HG03025 (cell line): ENCODE data around the gene NAGA.
"Not testable (repeated sequence)": the region's sequence is repeated elsewhere in the genome, so short reads cannot be mapped to it uniquely, and the experiment has no call there.

Source experiments
- ATAC-seq: cut with Tn5 transposase; IDR thresholded peaks from one replicate; pipeline ENCODE4 v1.9.1; 2021; ENCODE audit warnings: mild to moderate bottlenecking, moderate library complexity; ENCODE audit not compliant: unreplicated experiment, low FRiP score

The NAGA gene

GRCh38 chr22:42076764-42077485 is 6.3 kb upstream of the NAGA start:
- ATAC-seq, result no peak

DNA sequence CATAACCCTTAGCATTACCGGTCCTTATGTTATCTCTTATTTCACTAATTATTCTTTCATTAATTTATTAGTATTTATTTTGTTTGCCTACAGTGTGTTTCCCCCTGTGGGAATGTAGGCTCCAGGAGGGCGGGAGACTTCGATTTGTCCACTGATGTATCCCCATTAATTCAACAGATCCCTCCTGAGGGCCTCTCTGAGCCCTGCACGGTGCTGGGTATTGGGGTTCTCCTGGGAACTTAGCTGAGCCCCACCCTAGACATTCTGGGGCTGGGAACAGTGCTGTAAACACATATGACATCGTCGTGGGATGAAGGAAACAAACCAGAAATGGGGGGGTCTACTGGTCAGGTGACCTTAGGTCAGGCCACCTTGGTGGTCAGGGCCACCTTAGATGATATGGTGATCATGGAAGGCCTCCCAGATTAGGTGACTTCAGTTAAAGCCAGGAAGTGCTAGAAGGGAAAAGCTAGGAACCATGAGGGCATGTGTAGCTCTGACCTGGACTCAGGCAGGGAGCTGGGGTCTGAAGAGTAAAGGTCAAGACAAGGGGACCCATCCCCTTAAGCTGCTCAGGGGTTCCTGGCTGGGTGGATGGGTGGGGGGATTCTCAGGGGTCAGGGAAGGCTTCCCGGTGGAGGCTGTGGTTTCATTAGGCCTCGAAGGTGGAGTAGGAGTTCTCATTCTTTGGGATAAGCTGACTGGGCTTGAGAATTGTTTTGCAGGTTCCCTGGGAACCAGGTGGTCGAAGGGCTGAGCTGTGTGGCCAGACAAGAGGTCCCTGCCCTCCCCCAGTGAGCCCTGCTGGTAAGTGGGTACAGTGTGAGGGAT is 4.4 kb upstream of the NAGA start:
- no peak for ATAC-seq

GRCh38 chr22:42074132-42074811 is 3.7 kb upstream of the NAGA start, which contains the start of gene PHETA2:
PHETA2 (plus strand) TSS chr22:42074248; CDS start chr22:42077294, 3,046 bp downstream.
- no peak for ATAC-seq

DNA sequence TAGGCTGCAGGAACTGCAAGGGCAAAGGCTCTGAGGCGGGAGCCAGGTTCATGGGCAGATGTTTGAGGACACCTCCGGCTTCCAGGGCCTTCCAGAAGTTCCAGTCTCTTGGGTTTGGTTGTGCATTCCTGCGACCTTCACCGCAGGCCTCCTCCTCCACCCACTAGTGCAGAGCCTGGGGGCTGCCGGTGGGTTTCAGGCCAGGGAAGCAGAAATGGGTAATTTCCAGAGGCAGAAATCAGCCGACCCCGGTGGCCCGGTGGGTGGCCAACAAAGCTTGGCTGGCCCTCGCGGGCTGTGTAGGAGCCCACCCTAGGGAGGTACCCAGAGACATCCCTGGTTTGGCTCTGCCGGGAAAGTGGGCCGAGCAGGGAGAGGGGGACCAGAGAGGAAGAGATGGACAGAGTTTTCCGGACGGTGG is 3.0 kb upstream of the NAGA start:
- ATAC-seq, result no peak

- no peak for ATAC-seq
These were observed 2.2 kb upstream of the NAGA start for GRCh38 chr22:42072606-42073330.

DNA sequence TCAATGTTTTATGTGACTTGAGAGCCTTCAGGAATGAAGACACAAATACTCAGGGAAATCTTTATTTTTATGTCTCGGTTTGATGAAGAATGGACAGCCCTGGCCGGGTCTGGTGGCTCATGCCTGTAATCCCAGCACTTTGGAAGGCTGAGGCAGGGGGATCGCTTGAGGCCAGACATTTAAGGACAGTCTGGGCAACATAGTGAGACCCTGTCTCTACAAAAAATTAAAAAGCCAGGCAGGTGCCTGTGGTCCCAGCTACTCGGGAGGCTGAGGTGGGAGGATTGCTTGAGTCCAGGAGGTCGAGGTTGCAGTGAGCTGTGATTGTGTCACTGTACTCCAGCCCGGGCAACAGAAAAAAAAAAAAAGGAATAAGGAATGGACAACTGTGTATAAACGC is 896 bp upstream of the NAGA start:
- ATAC-seq, result not testable (repeated sequence)

DNA sequence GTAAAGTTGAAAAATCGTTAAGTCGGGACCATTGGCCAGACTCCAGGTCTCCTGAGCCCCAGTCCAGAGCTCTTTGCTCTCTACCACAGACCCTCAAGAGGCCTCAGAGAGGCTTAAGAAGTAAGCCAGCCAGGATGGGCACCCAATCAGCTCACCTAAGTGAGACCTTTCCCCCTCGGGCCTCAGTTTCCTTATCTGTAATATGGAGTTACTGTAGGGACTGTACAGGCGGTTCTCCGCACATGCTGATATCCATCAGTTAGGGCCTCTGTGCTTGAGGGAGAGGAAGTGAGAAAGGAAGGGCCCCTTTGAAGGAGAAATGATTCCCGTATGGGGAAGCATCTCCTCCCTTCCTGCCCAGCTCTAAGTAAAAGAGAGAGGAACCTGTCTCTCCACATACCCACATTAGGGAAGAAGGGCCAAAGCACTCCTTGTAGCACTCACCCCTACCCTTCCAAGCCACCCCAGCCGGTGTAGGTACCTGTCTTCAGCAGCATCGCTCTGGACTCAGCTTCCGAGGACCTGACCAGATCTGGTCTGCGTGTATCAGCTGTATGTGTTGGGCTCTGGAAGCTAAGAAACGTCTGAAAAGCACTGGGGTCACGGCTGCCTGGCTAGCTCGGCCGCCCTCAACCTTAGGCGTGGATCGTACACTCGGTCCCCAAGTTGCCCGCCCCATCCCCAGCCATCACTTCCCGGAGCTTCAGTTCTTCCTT is 653 bp downstream of the NAGA start:
- no peak for ATAC-seq

DNA sequence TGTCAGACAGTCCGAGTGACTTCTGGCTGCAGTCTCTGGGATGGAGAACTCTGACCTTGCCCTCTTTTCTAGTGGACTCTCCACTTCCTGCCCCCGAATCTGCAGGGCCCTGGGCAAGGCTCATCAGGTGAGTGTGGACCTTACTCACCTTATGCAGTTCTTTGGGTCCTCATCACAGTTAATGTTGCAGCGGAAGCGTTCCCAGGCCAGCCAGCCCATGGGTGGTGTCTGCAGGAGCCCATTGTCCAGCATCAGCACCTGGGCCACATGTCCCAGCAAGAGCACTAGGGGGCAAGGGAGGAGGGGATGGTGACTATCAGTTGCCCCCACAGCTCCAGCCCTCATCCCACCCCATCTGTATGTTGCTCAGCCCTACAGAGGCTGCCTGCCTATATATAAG is 2.3 kb downstream of the NAGA start:
- ATAC-seq, result no peak

GRCh38 chr22:42067671-42068251 is 2.9 kb downstream of the NAGA start:
- no peak for ATAC-seq

GRCh38 chr22:42066937-42067336 is 3.7 kb downstream of the NAGA start:
- no peak for ATAC-seq

- ATAC-seq, result no peak
These were observed 4.4 kb downstream of the NAGA start for GRCh38 chr22:42066126-42066761.

DNA sequence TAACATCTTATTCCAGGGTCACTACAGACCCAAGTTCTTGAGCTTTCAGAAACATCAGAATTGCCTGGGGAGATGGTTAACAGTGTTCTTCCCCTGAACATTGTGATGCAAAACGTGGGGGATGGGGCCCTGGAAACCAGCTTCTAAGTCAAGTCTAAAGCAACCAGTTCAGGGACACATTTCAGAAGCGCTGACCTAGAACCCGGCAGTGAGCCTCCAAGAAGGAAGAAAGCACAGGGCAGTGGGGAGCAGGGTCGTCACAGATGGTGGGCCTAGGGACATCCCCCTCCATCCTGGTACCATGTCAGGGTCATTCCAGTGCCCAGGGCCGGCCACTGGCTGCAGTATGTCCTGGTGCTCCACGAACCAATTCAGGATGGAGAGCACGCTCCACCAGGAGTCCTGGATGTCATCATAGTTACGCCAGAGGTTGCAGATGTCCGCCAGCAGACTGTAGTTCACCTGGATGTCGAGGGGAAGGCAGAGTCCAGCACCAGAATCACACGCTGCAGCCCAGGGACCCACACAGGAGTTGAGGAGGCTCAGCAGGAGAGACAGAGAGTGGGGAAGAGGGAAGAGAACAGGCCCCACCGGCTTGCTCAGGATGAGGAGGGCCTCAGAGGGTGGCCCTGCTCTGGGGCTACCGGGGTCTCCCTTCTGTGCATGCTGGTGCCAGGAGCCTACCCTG is 5.0 kb downstream of the NAGA start:
- ATAC-seq, result no peak

- ATAC-seq, result no peak
These were observed 6.0 kb downstream of the NAGA start for GRCh38 chr22:42064629-42065028.

GRCh38 chr22:42062506-42063170 is 8.0 kb downstream of the NAGA start:
- ATAC-seq, result no peak

GRCh38 chr22:42061041-42061440 is 9.6 kb downstream of the NAGA start:
- ATAC-seq, result no peak

DNA sequence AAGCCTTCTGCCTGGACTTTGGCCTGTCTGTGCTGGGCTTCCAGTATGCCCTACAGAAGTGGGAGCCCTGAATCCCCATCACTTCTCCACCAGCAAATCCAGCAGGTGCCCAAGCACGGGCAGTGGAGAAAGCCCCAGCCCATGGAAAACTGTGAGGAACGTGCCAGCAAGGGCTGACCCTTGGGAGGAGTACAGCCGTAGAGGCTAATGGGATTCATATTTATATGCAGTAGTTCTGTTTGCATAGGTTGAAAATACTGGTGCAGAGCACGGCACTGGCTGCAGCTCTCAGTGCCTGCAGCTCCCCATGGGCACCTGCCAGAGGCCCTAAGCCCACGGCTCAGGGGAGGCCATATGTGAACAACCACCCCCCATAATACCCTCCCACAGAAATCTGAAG is 10.1 kb downstream of the NAGA start:
- no peak for ATAC-seq

- ATAC-seq, result no peak
These were observed 13.7 kb downstream of the NAGA start for GRCh38 chr22:42056757-42057511.
